HepG2 (cell line): Measurements from ENCODE around the gene DUSP15. TPM values are rescaled to one million over a fixed set of nuclear protein-coding genes. Genes with fewer than 3 reads are reported as not detected.

Experiments
- AGO1 ChIP-seq: fragments of 200-400 bp; formaldehyde crosslinking; IDR thresholded peaks from 2 replicates; pipeline ENCODE4 v1.6.1; 2017; ENCODE audit warnings: mild to moderate bottlenecking, low read depth, low read length, moderate library complexity; ENCODE audit not compliant: poor library complexity, severe bottlenecking
- CBX2 ChIP-seq, 2 experiments: fragments of 200-600 bp in 1 of 2; sonication (generic); formaldehyde crosslinking in 1 of 2; IDR thresholded peaks; 2 replicates each; pipeline versions ENCODE4 v1.7.0 to v1.8.1; 2018 to 2022; ENCODE audit warnings: low read depth in 2 of 2, low read length in 1 of 2, mild to moderate bottlenecking in 1 of 2, missing genetic modification reagents in 1 of 2
- KDM4B ChIP-seq: sonication (generic); formaldehyde crosslinking; IDR thresholded peaks from 2 replicates; pipeline ENCODE4 v1.4.0; 2020; ENCODE audit warnings: missing genetic modification reagents
- NR2C2 ChIP-seq: sonication (generic); formaldehyde crosslinking; IDR thresholded peaks from 2 replicates; pipeline ENCODE4 v1.4.0; 2020; ENCODE audit warnings: missing genetic modification reagents, mild to moderate bottlenecking, moderate library complexity, borderline replicate concordance
- PTBP1 ChIP-seq: fragments of 200-400 bp; formaldehyde crosslinking; IDR thresholded peaks from 2 replicates; pipeline ENCODE4 v1.6.1; 2018; ENCODE audit warnings: low read length, low read depth; ENCODE audit not compliant: poor library complexity, severe bottlenecking
- RARG ChIP-seq: sonication (generic); formaldehyde crosslinking; IDR thresholded peaks from 2 replicates; pipeline ENCODE4 v1.4.0; 2020; ENCODE audit warnings: low read depth, mild to moderate bottlenecking, missing genetic modification reagents
- SMAD9 ChIP-seq: sonication (generic); formaldehyde crosslinking; IDR thresholded peaks from 2 replicates; pipeline ENCODE4 v1.5.1; 2020; ENCODE audit warnings: mild to moderate bottlenecking, missing genetic modification reagents
- U2AF1 ChIP-seq: fragments of 200-400 bp; formaldehyde crosslinking; optimal IDR thresholded peaks from 2 replicates; pipeline ENCODE3; 2017; ENCODE audit warnings: mild to moderate bottlenecking, low read depth, low read length
- ZMAT3 ChIP-seq: sonication (generic); formaldehyde crosslinking; conservative IDR thresholded peaks from 2 replicates; pipeline ENCODE4 v1.7.0; 2021; ENCODE audit warnings: missing genetic modification reagents
- ZNF205 ChIP-seq: IDR thresholded peaks from 2 replicates; pipeline ENCODE4 v1.6.1; 2018; ENCODE audit warnings: missing biosample characterization, missing genetic modification reagents
- ZNF331 ChIP-seq: sonication (generic); formaldehyde crosslinking; IDR thresholded peaks from 2 replicates; pipeline ENCODE4 v1.4.0; 2020; ENCODE audit warnings: missing genetic modification reagents
- ZNF567 ChIP-seq: sonication (generic); formaldehyde crosslinking; IDR thresholded peaks from 2 replicates; pipeline ENCODE4 v1.8.1; 2023; ENCODE audit warnings: mild to moderate bottlenecking, missing genetic modification reagents, borderline replicate concordance
- ZNF615 ChIP-seq: sonication (generic); formaldehyde crosslinking; IDR thresholded peaks from 2 replicates; pipeline ENCODE4 v1.5.0; 2020; ENCODE audit warnings: mild to moderate bottlenecking, missing genetic modification reagents, borderline replicate concordance
- ZNF737 ChIP-seq: sonication (generic); formaldehyde crosslinking; IDR thresholded peaks from 2 replicates; pipeline ENCODE4 v1.5.0; 2020; ENCODE audit warnings: missing genetic modification reagents, mild to moderate bottlenecking, borderline replicate concordance
- ZNF883 ChIP-seq: sonication (generic); formaldehyde crosslinking; IDR thresholded peaks from 2 replicates; pipeline ENCODE4 v1.5.1; 2020; ENCODE audit warnings: mild to moderate bottlenecking, missing genetic modification reagents; ENCODE audit errors: not compliant biosample characterization
- polyA plus RNA-seq, 8 experiments: library from polyadenylated mRNA; depleted of rRNA in 3 of 8; stranded (reverse) in 7 of 8; unstranded in 1 of 8; fragments of >200 nt; fragmentation: Illumina TruSeq in 4 of 8; extraction: Trizol in 4 of 8; gene quantifications; 2 replicates each; pipeline versions ENCODE4 v1.2.1 to v1.2.3, GENCODE V29; 2011 to 2016; ENCODE audit warnings: low read depth in 4 of 8, missing spikeins in 1 of 8, mixed read lengths in 1 of 8; ENCODE audit not compliant: insufficient read depth in 1 of 8
- total RNA-seq, 5 experiments: library from RNA; depleted of rRNA; stranded (reverse); fragments of >200 nt; fragmentation: Illumina TruSeq; extraction: Trizol; gene quantifications; 2 replicates each; pipeline ENCODE4 v1.2.3, GENCODE V29; 2016; ENCODE audit warnings: low read depth in 1 of 5
- TF ChIP-seq, protein P1 (sequence below): sonication (generic); formaldehyde crosslinking; IDR thresholded peaks from 2 replicates; pipeline ENCODE4 v1.4.0; 2020; ENCODE audit warnings: missing genetic modification reagents; ENCODE audit errors: not compliant biosample characterization
- TF ChIP-seq, protein P2 (sequence below), 2 experiments: sonication (generic) in 1 of 2; formaldehyde crosslinking in 1 of 2; IDR thresholded peaks; 2 replicates each; pipeline versions ENCODE4 v1.4.0 to v1.6.1; 2016 to 2020; ENCODE audit warnings: borderline replicate concordance in 1 of 2, low read depth in 1 of 2, mild to moderate bottlenecking in 1 of 2, missing genetic modification reagents in 1 of 2
- TF ChIP-seq, protein P3 (sequence below): sonication (generic); formaldehyde crosslinking; IDR thresholded peaks from 2 replicates; pipeline ENCODE4 v1.4.0; 2020; ENCODE audit warnings: missing genetic modification reagents
- TF ChIP-seq, protein P4 (sequence below): sonication (generic); formaldehyde crosslinking; IDR thresholded peaks from 2 replicates; pipeline ENCODE4 v1.4.0; 2020; ENCODE audit warnings: missing genetic modification reagents

The DUSP15 gene
- total and polyA plus RNA-seq, 2 of the 13 experiments (the other 11 are each of a cell fraction or from before 2014, with no cell fraction given) = 0.17 to 0.93 TPM

DNA sequence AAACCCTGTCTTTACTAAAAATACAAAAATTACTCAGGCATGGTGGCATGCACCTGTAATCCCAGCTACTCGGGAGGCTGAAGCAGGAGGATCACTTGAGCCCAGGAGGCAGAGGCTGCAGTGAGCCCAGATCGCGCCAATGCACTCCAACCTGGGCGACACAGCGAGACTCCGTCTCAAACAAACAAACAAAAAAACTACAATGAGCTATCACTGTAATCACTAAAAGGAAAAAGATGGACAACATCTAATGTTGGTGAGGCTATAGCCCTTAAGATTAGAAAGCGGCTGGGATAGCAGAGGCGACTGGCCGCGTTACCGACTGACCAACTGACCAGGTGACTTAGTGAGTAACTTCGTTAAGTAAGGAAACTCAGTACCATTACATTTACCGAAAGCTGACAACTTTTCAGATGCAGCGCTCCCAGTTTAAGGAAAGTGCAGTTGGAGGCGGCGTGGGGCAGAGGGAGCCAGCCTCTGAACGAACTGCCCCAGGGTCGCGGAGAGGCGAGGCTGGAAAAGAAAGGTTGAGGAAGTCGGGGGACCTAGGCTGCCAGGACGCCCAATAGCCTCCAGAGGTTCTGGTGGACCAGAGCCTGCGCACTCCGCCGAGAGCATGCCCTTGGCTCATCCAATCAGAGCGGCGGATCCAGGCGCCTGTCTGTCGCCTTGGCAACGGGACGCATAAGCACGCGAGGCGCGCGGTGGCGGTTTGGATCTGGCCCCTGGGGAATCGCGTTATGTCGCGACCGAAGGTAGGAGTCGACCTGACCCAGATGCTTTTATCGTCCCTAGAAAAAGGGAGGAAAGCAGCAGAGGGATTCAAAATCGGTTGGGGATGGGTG lies 9.0 kb upstream of the DUSP15 start (continued):
- TF ChIP-seq, protein P1, sequence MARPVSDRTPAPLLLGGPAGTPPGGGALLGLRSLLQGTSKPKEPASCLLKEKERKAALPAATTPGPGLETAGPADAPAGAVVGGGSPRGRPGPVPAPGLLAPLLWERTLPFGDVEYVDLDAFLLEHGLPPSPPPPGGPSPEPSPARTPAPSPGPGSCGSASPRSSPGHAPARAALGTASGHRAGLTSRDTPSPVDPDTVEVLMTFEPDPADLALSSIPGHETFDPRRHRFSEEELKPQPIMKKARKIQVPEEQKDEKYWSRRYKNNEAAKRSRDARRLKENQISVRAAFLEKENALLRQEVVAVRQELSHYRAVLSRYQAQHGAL = no peak
- TF ChIP-seq ZMAT3 (CRISPR knock-in tag) (no peak), ZNF883 (CRISPR knock-in tag) (peak; percentile 77), AGO1 (peak; percentile 23), ZNF205 (peak; percentile 87), ZNF331 (CRISPR knock-in tag) (peak; percentile 87), NR2C2 (CRISPR knock-in tag) (peak; percentile 19; the same call in 1 of the 2 replicates), ZNF615 (no peak), CBX2 (IDR thresholded peaks at IDR 0.05; ENCODE audit: low read depth, low read length) (peak; percentile 99; the same call in 1 of the 2 replicates), CBX2 (CRISPR knock-in tag; IDR thresholded peaks at IDR 0.05; ENCODE audit: low read depth) (no peak), RARG (CRISPR knock-in tag) (no peak), KDM4B (peak; percentile 51; the same call in 1 of the 2 replicates), ZNF567 (CRISPR knock-in tag) (0 out of 2 replicates have a peak, but pooled peaks have one; percentile 12), PTBP1 (no peak), U2AF1 (no peak), ZNF737 (CRISPR knock-in tag) (0 out of 2 replicates have a peak, but pooled peaks have one; percentile 80), SMAD9 (CRISPR knock-in tag) (no peak)
- TF ChIP-seq, protein P2, sequence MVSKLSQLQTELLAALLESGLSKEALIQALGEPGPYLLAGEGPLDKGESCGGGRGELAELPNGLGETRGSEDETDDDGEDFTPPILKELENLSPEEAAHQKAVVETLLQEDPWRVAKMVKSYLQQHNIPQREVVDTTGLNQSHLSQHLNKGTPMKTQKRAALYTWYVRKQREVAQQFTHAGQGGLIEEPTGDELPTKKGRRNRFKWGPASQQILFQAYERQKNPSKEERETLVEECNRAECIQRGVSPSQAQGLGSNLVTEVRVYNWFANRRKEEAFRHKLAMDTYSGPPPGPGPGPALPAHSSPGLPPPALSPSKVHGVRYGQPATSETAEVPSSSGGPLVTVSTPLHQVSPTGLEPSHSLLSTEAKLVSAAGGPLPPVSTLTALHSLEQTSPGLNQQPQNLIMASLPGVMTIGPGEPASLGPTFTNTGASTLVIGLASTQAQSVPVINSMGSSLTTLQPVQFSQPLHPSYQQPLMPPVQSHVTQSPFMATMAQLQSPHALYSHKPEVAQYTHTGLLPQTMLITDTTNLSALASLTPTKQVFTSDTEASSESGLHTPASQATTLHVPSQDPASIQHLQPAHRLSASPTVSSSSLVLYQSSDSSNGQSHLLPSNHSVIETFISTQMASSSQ (IDR thresholded peaks at IDR 0.05; ENCODE audit: low read depth) = no peak
- TF ChIP-seq, protein P2 (CRISPR knock-in tag; IDR thresholded peaks at IDR 0.05; ENCODE audit: borderline replicate concordance) = 0 out of 2 replicates have a peak, but pooled peaks have one; percentile 53
- TF ChIP-seq, protein P3, sequence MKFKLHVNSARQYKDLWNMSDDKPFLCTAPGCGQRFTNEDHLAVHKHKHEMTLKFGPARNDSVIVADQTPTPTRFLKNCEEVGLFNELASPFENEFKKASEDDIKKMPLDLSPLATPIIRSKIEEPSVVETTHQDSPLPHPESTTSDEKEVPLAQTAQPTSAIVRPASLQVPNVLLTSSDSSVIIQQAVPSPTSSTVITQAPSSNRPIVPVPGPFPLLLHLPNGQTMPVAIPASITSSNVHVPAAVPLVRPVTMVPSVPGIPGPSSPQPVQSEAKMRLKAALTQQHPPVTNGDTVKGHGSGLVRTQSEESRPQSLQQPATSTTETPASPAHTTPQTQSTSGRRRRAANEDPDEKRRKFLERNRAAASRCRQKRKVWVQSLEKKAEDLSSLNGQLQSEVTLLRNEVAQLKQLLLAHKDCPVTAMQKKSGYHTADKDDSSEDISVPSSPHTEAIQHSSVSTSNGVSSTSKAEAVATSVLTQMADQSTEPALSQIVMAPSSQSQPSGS (CRISPR knock-in tag) = peak; percentile 54
- TF ChIP-seq, protein P4, sequence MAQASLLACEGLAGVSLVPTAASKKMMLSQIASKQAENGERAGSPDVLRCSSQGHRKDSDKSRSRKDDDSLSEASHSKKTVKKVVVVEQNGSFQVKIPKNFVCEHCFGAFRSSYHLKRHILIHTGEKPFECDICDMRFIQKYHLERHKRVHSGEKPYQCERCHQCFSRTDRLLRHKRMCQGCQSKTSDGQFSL (CRISPR knock-in tag) = no peak
